GM12878 (cell line): ENCODE data around the gene IQGAP1. TPM values are rescaled to one million over a fixed set of nuclear protein-coding genes. Genes with fewer than 3 reads are reported as not detected.

Experiments used
- CBFB ChIP-seq: IDR thresholded peaks from 2 replicates; pipeline ENCODE4 v1.6.1; 2016; ENCODE audit warnings: antibody characterized with exemption, low read depth
- MAX ChIP-seq: IDR thresholded peaks from 2 replicates; pipeline ENCODE4 v1.6.1; 2012; ENCODE audit warnings: low read depth, low read length, improper control_type of control experiment
- PAX8 ChIP-seq: fragments of 450-650 bp; IDR thresholded peaks from 2 replicates; pipeline ENCODE4 v1.6.1; 2017; ENCODE audit warnings: mild to moderate bottlenecking, moderate library complexity
- SIN3A ChIP-seq: IDR thresholded peaks from 2 replicates; pipeline ENCODE4 v1.6.1; 2012; ENCODE audit warnings: low read depth, low read length, improper control_type of control experiment
- SREBF2 ChIP-seq: IDR thresholded peaks from 2 replicates; pipeline ENCODE4 v1.6.1; 2012; ENCODE audit warnings: mild to moderate bottlenecking, low read length
- SRF ChIP-seq, 2 experiments: IDR thresholded peaks; 2 replicates each; pipeline ENCODE4 v1.6.1; 2011; ENCODE audit warnings: low read depth in 2 of 2, low read length in 2 of 2, mild to moderate bottlenecking in 1 of 2, moderate library complexity in 1 of 2
- ZNF384 ChIP-seq: IDR thresholded peaks from 2 replicates; pipeline ENCODE4 v1.6.1; 2012; ENCODE audit warnings: low read depth, mild to moderate bottlenecking, low read length, improper control_type of control experiment, borderline replicate concordance
- ZNF622 ChIP-seq: fragments of 450-650 bp; IDR thresholded peaks from 2 replicates; pipeline ENCODE4 v1.6.1; 2017; ENCODE audit warnings: mild to moderate bottlenecking, inconsistent platforms
- polyA plus RNA-seq, 11 experiments: library from polyadenylated mRNA; depleted of rRNA in 4 of 11; unstranded in 6 of 11; stranded (reverse) in 5 of 11; fragments of >200 nt; fragmentation: Nextera tagmentation in 4 of 11; fragmentation: Illumina TruSeq in 1 of 11; extraction: Ambion mirVana in 4 of 11; extraction: Trizol in 1 of 11; gene quantifications; 1 replicate in 1 of 11; 2 replicates in 10 of 11; pipeline versions ENCODE4 v1.2.1 to v1.2.3, GENCODE V29; 2011 to 2016; ENCODE audit warnings: inconsistent platforms in 2 of 11, missing spikeins in 2 of 11, low read depth in 1 of 11
- total RNA-seq, 4 experiments: library from RNA; depleted of rRNA in 3 of 4; stranded (reverse); fragments of >200 nt in 3 of 4; fragmentation: Illumina TruSeq in 1 of 4; extraction: Trizol in 1 of 4; gene quantifications; 2 replicates each; pipeline versions ENCODE4 v1.2.1 to v1.2.3, GENCODE V29; 2013 to 2021
- TF ChIP-seq, protein P1 (sequence below): fragments of 450-650 bp; conservative IDR thresholded peaks from 2 replicates; pipeline ENCODE4 v1.6.1; 2017; ENCODE audit warnings: mild to moderate bottlenecking, moderate library complexity

IQGAP1 gene
- total and polyA plus RNA-seq, 10 of the 15 experiments (the other 5 are each of a cell fraction or from before 2014, with no cell fraction given): 65.2 to 250 (median 112) TPM

- TF ChIP-seq, protein P1, sequence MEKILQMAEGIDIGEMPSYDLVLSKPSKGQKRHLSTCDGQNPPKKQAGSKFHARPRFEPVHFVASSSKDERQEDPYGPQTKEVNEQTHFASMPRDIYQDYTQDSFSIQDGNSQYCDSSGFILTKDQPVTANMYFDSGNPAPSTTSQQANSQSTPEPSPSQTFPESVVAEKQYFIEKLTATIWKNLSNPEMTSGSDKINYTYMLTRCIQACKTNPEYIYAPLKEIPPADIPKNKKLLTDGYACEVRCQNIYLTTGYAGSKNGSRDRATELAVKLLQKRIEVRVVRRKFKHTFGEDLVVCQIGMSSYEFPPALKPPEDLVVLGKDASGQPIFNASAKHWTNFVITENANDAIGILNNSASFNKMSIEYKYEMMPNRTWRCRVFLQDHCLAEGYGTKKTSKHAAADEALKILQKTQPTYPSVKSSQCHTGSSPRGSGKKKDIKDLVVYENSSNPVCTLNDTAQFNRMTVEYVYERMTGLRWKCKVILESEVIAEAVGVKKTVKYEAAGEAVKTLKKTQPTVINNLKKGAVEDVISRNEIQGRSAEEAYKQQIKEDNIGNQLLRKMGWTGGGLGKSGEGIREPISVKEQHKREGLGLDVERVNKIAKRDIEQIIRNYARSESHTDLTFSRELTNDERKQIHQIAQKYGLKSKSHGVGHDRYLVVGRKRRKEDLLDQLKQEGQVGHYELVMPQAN: no peak
- TF ChIP-seq ZNF384: no peak
- TF ChIP-seq MAX: no peak
- no peak for TF ChIP-seq SREBF2
- no peak for TF ChIP-seq ZNF622
- no peak for TF ChIP-seq PAX8
- no peak for TF ChIP-seq CBFB
- TF ChIP-seq SRF (IDR thresholded peaks at IDR 0.05; ENCODE audit: low read depth in 2 of 2, low read length in 2 of 2): no peak
- TF ChIP-seq SIN3A: no peak
Observed at GRCh38 chr15:90412356-90413194, 24.5 kb downstream of the IQGAP1 start (continued).
